Right lobe of liver (tissue), 6 donors: ENCODE results near the gene TTC13. TPM values are rescaled to one million over a fixed set of nuclear protein-coding genes. Genes with fewer than 3 reads are reported as not detected.

Experiments
- ATAC-seq, 4 donors: fragments of 200-7000 bp; cut with Tn5 transposase; one replicate each; pipeline ENCODE4 v1.9.1; 2020; ENCODE audit warnings: mild to moderate bottlenecking in 4 of 4, moderate library complexity in 4 of 4
- DNase-seq, 3 donors: peaks; one replicate each; pipeline ENCODE4 v3.0.0-alpha.2; 2020
- H3K27ac ChIP-seq, 3 donors: fragments of 200-600 bp; one replicate each; pipeline ENCODE4 v1.8.0; 2022
- H3K27me3 ChIP-seq, 2 donors: fragments of 200-600 bp; one replicate each; pipeline ENCODE4 v1.8.0; 2022
- H3K36me3 ChIP-seq, 4 donors: fragments of 200-600 bp; sonication (generic) in 1 of 4; one replicate each; pipeline versions ENCODE4 v1.5.1 to v1.8.0; 2017 to 2022; ENCODE audit warnings: control low read depth in 1 of 4
- H3K4me1 ChIP-seq, 4 donors: fragments of 200-600 bp; sonication (generic) in 1 of 4; one replicate each; pipeline versions ENCODE4 v1.5.1 to v1.8.0; 2017 to 2022; ENCODE audit warnings: control low read depth in 1 of 4
- H3K4me3 ChIP-seq, 3 donors: fragments of 200-600 bp; one replicate each; pipeline ENCODE4 v1.8.0; 2022
- H3K9me3 ChIP-seq, 4 donors: fragments of 200-600 bp; sonication (generic) in 1 of 4; one replicate each; pipeline versions ENCODE4 v1.5.1 to v1.8.0; 2017 to 2022; ENCODE audit warnings: control low read depth in 1 of 4
- POLR2A ChIP-seq: fragments of 450-650 bp; IDR thresholded peaks from one replicate; pipeline ENCODE4 v1.6.1; 2017; ENCODE audit warnings: antibody characterized with exemption, mild to moderate bottlenecking
- WGBS: methylation state at CpG from one replicate; pipeline ENCODE4 v1.1.6; 2018; ENCODE audit warnings: low coverage, low lambda C conversion rate; ENCODE audit not compliant: insufficient coverage; ENCODE audit errors: missing lambda C conversion rate; 5-methylcytosine and 5-hydroxymethylcytosine counted together
- intact Hi-C, 2 donors: fragments of 100-400 bp; cut with DNase I; formaldehyde crosslinking; loops; one replicate each; pipeline versions ENCODE4 v1.11.2 to v1.14.1; 2022
- total RNA-seq, 6 experiments: library from RNA; depleted of rRNA in 2 of 6; stranded (reverse); fragments of >200 nt in 2 of 6; fragmentation: NEBNext Ultra II Directional in 3 of 6; extraction: Animal tissue kit (Norgen Biotek cat#: 25700) in 3 of 6; gene quantifications; one replicate each; pipeline versions ENCODE4 v1.1.0 to v1.2.4, GENCODE V29; 2016 to 2023
- TF ChIP-seq, protein P1 (sequence below), 4 donors: fragments of 200-600 bp in 3 of 4; fragments of 450-650 bp in 1 of 4; IDR thresholded peaks; one replicate each; pipeline versions ENCODE4 v1.5.1 to v1.8.0; 2016 to 2022; ENCODE audit warnings: antibody characterized with exemption in 4 of 4, mild to moderate bottlenecking in 2 of 4
- donor health status: DM: no; HTN: yes; CAD: no.
- donor health status: DM: no; HTN: no; CAD: no.
- donor health status: DM: no; HTN: no; CAD: no.
- donor health status: DM: no; HTN: yes; CAD: no.
- donor health status: DM: no; HTN: yes; CAD: no.

TTC13 gene
- total RNA-seq, 6 experiments from 2014 or later, result 5.3 to 10.7 (median 6.2) TPM

DNA sequence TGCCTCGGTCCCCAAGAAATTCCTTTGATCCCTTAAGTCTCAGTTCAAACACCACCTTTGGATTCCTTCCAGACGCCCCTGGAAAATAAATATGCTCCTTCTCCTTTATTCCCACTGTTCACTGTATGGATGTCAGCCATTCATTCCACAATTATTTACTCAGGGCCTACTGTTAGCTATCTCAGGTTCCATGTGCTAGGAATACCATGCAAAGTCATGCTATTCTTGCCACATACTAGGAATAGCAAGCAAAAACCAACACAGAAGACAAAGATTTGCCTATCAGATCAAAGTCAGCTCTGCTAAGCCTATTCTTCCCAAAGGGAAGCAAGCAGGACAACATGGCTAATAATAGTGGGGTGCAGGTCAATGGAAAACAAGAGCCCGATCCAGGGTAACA lies 29.8 kb downstream of the TTC13 start:
- H3K9me3 ChIP-seq, result no peaks in the 10 kb centered on the region
- 94% methylated on average over 3 of the region's 3 CpGs for whole genome bisulfite sequencing
- H3K27ac ChIP-seq, result no peak overlapping the region
- H3K4me1 ChIP-seq, result no peaks in the 10 kb centered on the region
- H3K36me3 ChIP-seq, result peaks cover 0 to 4% (median 0%) of the 10 kb centered on the region in 4 donors
- no peak overlapping the region for H3K4me3 ChIP-seq
- TF ChIP-seq POLR2A, result no peak
- TF ChIP-seq, protein P1, sequence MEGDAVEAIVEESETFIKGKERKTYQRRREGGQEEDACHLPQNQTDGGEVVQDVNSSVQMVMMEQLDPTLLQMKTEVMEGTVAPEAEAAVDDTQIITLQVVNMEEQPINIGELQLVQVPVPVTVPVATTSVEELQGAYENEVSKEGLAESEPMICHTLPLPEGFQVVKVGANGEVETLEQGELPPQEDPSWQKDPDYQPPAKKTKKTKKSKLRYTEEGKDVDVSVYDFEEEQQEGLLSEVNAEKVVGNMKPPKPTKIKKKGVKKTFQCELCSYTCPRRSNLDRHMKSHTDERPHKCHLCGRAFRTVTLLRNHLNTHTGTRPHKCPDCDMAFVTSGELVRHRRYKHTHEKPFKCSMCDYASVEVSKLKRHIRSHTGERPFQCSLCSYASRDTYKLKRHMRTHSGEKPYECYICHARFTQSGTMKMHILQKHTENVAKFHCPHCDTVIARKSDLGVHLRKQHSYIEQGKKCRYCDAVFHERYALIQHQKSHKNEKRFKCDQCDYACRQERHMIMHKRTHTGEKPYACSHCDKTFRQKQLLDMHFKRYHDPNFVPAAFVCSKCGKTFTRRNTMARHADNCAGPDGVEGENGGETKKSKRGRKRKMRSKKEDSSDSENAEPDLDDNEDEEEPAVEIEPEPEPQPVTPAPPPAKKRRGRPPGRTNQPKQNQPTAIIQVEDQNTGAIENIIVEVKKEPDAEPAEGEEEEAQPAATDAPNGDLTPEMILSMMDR (IDR thresholded peaks at IDR 0.05), result no peak
- intact Hi-C loops, result no loop called here
- ATAC-seq, result no peak
- no peaks in the 10 kb centered on the region for H3K27me3 ChIP-seq
- no peak for DNase-seq

DNA sequence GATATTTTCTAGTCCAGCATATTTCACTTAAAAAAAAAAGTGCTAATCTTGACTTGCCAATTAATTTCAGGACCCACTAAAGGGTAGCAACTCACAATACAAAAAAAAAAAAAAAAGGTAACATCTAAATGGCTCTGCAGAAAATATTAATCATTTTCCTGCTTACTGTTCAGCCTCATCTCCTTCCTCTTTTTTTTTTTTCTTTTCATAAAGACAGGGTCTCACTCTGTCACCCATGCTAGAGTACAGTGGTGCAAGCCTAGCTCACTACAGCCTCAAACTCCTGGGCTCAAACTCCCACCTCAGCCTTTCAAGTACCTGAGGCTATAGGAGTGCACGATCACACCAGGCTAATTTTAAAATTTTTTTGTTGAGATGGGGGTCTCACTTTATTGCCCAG lies 30.4 kb downstream of the TTC13 start:
- Histone ChIP-seq H3K36me3 (no peaks in the 10 kb centered on the region), H3K27ac (no peak overlapping the region), H3K9me3 (no peaks in the 10 kb centered on the region), H3K4me1 (no peaks in the 10 kb centered on the region), H3K27me3 (no peaks in the 10 kb centered on the region), H3K4me3 (no peak overlapping the region)
- TF ChIP-seq POLR2A, result no peak
- TF ChIP-seq, protein P1 (IDR thresholded peaks at IDR 0.05), result no peak
- ATAC-seq (no peak), DNase-seq (no peak)
- intact Hi-C loops, result no loop called here
- 89% methylated on average over 1 of the region's 1 CpG for WGBS

DNA sequence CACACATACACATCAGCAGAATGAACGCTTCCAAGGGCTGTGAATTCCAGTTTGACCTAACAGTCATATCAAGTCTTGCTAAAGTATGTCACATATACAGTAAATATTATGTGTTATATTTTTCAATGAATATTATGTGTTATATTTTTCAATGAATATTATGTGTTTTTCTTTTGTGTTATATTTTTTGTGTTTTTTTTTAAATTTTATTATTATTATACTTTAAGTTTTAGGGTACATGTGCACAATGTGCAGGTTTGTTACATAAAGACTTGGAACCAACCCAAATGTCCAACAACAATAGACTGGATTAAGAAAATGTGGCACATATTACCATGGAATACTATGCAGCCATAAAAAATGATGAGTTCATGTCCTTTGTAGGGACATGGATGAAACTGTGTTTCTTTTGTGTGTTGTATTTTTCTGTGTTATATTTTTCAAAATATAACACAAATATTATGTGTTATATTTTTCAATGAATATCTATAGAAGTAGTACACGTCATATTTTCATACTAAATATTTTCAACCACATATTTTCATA lies 35.5 kb downstream of the TTC13 start:
- intact Hi-C loops, result no loop called here

DNA sequence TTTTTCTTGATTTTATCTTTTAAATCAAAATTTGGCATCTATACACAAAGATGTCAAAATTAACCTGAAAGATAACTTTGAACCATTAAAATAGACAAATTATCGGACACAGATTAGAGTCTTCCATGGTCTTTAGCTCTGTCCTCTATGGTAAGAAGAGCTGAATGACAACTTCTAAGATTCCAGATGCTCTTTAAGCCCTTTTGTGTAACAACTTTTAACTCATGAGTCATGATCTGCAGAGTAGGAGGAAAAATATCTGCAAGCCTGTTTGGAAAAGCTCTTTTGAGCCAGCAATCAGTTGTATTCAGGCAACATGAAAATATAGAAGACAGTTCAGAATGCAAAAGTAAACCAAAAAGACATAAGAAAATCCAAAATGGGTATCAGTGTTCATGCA lies 37.8 kb downstream of the TTC13 start:
- Histone ChIP-seq H3K27ac (no peak overlapping the region), H3K36me3 (no peaks in the 10 kb centered on the region), H3K4me3 (no peak overlapping the region), H3K4me1 (no peaks in the 10 kb centered on the region), H3K27me3 (no peaks in the 10 kb centered on the region), H3K9me3 (no peaks in the 10 kb centered on the region)
- 100% methylated on average over 1 of the region's 1 CpG for WGBS
- intact Hi-C loops, result no loop called here
- TF ChIP-seq POLR2A, result no peak
- TF ChIP-seq, protein P1 (IDR thresholded peaks at IDR 0.05), result no peak
- DNase-seq, result no peak
- no peak for ATAC-seq

More for the DNA sequence above, 35.5 kb downstream of the TTC13 start:
- no peak overlapping the region for H3K4me3 ChIP-seq
- WGBS, result 100% methylated on average over 2 of the region's 2 CpGs
- H3K36me3 ChIP-seq, result no peaks in the 10 kb centered on the region
- DNase-seq (no peak), ATAC-seq (no peak)
- no peaks in the 10 kb centered on the region for H3K4me1 ChIP-seq
- H3K27me3 ChIP-seq, result no peaks in the 10 kb centered on the region
- TF ChIP-seq, protein P1 (IDR thresholded peaks at IDR 0.05), result no peak
- TF ChIP-seq POLR2A, result no peak
- H3K27ac ChIP-seq, result no peak overlapping the region
- no peaks in the 10 kb centered on the region for H3K9me3 ChIP-seq
